Measurements from ENCODE around the gene CCRL2.
"Not testable (repeated sequence)": the region's sequence is repeated elsewhere in the genome, so short reads cannot be mapped to it uniquely, and the experiment has no call there.

The CCRL2 gene

GRCh38 chr3:46429250-46429649, 22.2 kb downstream of the CCRL2 start:
- no peaks in the 10 kb centered on the region for H3K4me1 ChIP-seq (ENCODE audit: control insufficient read depth in 2 of 2, insufficient read depth in 1 of 2, low read depth in 1 of 2, low read length in 2 of 2)
- no peak overlapping the region for H3K4ac ChIP-seq (ENCODE audit: low read length)
- no peak overlapping the region for H2AK5ac ChIP-seq (ENCODE audit: low read depth, low read length)
- DNase-seq (ENCODE audit: low spot score), result no peak
- no peaks in the 10 kb centered on the region for H3K79me1 ChIP-seq (ENCODE audit: low read depth, low read length)
- H2BK15ac ChIP-seq (ENCODE audit: low read length), result no peak overlapping the region
- no peak overlapping the region for H3K27ac ChIP-seq (replicated peaks; ENCODE audit: low read length)
- no peak overlapping the region for H3K14ac ChIP-seq (ENCODE audit: low read length)
- H3K4me3 ChIP-seq (ENCODE audit: low read length in 2 of 2), result no peak overlapping the region
- H2BK5ac ChIP-seq (ENCODE audit: low read length), result no peak overlapping the region
- no peak overlapping the region for H3K23ac ChIP-seq (ENCODE audit: low read depth, low read length, poor library complexity)
- H2BK120ac ChIP-seq (ENCODE audit: low read depth, low read length), result no peak overlapping the region
- H3K18ac ChIP-seq (ENCODE audit: low read length), result no peak overlapping the region
- H3K9ac ChIP-seq (ENCODE audit: low read depth, low read length, poor library complexity), result no peak overlapping the region
- H3K9me3 ChIP-seq (replicated peaks in 1 of 2; ENCODE audit: control insufficient read depth in 2 of 2, insufficient read depth in 1 of 2, low read depth in 1 of 2, low read length in 2 of 2), result peaks cover 0 to 1% of the 10 kb centered on the region in 2 donors
- no peak overlapping the region for H4K91ac ChIP-seq (ENCODE audit: low read depth, low read length, poor library complexity)
- no peak overlapping the region for H2BK12ac ChIP-seq (ENCODE audit: low read length)
- no peaks in the 10 kb centered on the region for H3K36me3 ChIP-seq (replicated peaks in 1 of 2; ENCODE audit: control insufficient read depth in 2 of 2, insufficient read depth in 2 of 2, low read length in 2 of 2)
- H3K4me2 ChIP-seq (ENCODE audit: insufficient read depth, low read length, poor library complexity, severe bottlenecking), result no peak overlapping the region
- no peak overlapping the region for H4K8ac ChIP-seq (ENCODE audit: low read depth, low read length)
- H3K27me3 ChIP-seq (ENCODE audit: control insufficient read depth in 3 of 3, insufficient read depth in 3 of 3, low read depth in 1 of 3, low read length in 3 of 3), result no peaks in the 10 kb centered on the region
- no CpG with 5 or more reads among the region's 5 CpGs for WGBS, 2 donors (ENCODE audit: extremely low coverage in 2 of 2, insufficient read length in 2 of 2, insufficient replicate concordance in 1 of 2)
- no peak overlapping the region for H2AFZ ChIP-seq (ENCODE audit: low read length)

GRCh38 chr3:46429671-46430070, 22.6 kb downstream of the CCRL2 start:
- H3K18ac ChIP-seq (ENCODE audit: low read length), result no peak overlapping the region
- H3K36me3 ChIP-seq (replicated peaks in 1 of 2; ENCODE audit: control insufficient read depth in 2 of 2, insufficient read depth in 2 of 2, low read length in 2 of 2), result no peaks in the 10 kb centered on the region
- H3K4ac ChIP-seq (ENCODE audit: low read length), result no peak overlapping the region
- H3K27me3 ChIP-seq (ENCODE audit: control insufficient read depth in 3 of 3, insufficient read depth in 3 of 3, low read depth in 1 of 3, low read length in 3 of 3), result no peaks in the 10 kb centered on the region
- H3K9me3 ChIP-seq (replicated peaks in 1 of 2; ENCODE audit: control insufficient read depth in 2 of 2, insufficient read depth in 1 of 2, low read depth in 1 of 2, low read length in 2 of 2), result peaks cover 0 to 1% of the 10 kb centered on the region in 2 donors
- whole genome bisulfite sequencing, 2 donors (ENCODE audit: extremely low coverage in 2 of 2, insufficient read length in 2 of 2, insufficient replicate concordance in 1 of 2), result no CpG with 5 or more reads among the region's 5 CpGs
- no peak overlapping the region for H3K9ac ChIP-seq (ENCODE audit: low read depth, low read length, poor library complexity)
- no peak for DNase-seq (ENCODE audit: low spot score)
- H3K4me2 ChIP-seq (ENCODE audit: insufficient read depth, low read length, poor library complexity, severe bottlenecking), result no peak overlapping the region
- H4K91ac ChIP-seq (ENCODE audit: low read depth, low read length, poor library complexity), result no peak overlapping the region
- H2BK15ac ChIP-seq (ENCODE audit: low read length), result no peak overlapping the region
- no peaks in the 10 kb centered on the region for H3K79me1 ChIP-seq (ENCODE audit: low read depth, low read length)
- no peak overlapping the region for H3K14ac ChIP-seq (ENCODE audit: low read length)
- H3K4me3 ChIP-seq (ENCODE audit: low read length in 2 of 2), result no peak overlapping the region
- no peak overlapping the region for H2AFZ ChIP-seq (ENCODE audit: low read length)
- no peak overlapping the region for H4K8ac ChIP-seq (ENCODE audit: low read depth, low read length)
- no peak overlapping the region for H3K27ac ChIP-seq (replicated peaks; ENCODE audit: low read length)
- H2BK12ac ChIP-seq (ENCODE audit: low read length), result no peak overlapping the region
- H2BK120ac ChIP-seq (ENCODE audit: low read depth, low read length), result no peak overlapping the region
- no peak overlapping the region for H3K23ac ChIP-seq (ENCODE audit: low read depth, low read length, poor library complexity)
- H3K4me1 ChIP-seq (ENCODE audit: control insufficient read depth in 2 of 2, insufficient read depth in 1 of 2, low read depth in 1 of 2, low read length in 2 of 2), result no peaks in the 10 kb centered on the region
- H2BK5ac ChIP-seq (ENCODE audit: low read length), result no peak overlapping the region
- no peak overlapping the region for H2AK5ac ChIP-seq (ENCODE audit: low read depth, low read length)

GRCh38 chr3:46430879-46431278, 23.8 kb downstream of the CCRL2 start:
- not testable (repeated sequence) for H4K8ac ChIP-seq (ENCODE audit: low read depth, low read length); H3K4me3 ChIP-seq (ENCODE audit: low read length in 2 of 2); H2BK120ac ChIP-seq (ENCODE audit: low read depth, low read length); H3K4ac ChIP-seq (ENCODE audit: low read length); H3K27me3 ChIP-seq (ENCODE audit: control insufficient read depth in 3 of 3, insufficient read depth in 3 of 3, low read depth in 1 of 3, low read length in 3 of 3); DNase-seq (ENCODE audit: low spot score); H3K23ac ChIP-seq (ENCODE audit: low read depth, low read length, poor library complexity); H2BK15ac ChIP-seq (ENCODE audit: low read length); H2AFZ ChIP-seq (ENCODE audit: low read length); H4K91ac ChIP-seq (ENCODE audit: low read depth, low read length, poor library complexity); H2BK5ac ChIP-seq (ENCODE audit: low read length); H3K79me1 ChIP-seq (ENCODE audit: low read depth, low read length); H3K4me2 ChIP-seq (ENCODE audit: insufficient read depth, low read length, poor library complexity, severe bottlenecking); H3K4me1 ChIP-seq (ENCODE audit: control insufficient read depth in 2 of 2, insufficient read depth in 1 of 2, low read depth in 1 of 2, low read length in 2 of 2); H3K18ac ChIP-seq (ENCODE audit: low read length); H3K9ac ChIP-seq (ENCODE audit: low read depth, low read length, poor library complexity); H3K27ac ChIP-seq (replicated peaks; ENCODE audit: low read length); H3K36me3 ChIP-seq (replicated peaks in 1 of 2; ENCODE audit: control insufficient read depth in 2 of 2, insufficient read depth in 2 of 2, low read length in 2 of 2); H3K9me3 ChIP-seq (replicated peaks in 1 of 2; ENCODE audit: control insufficient read depth in 2 of 2, insufficient read depth in 1 of 2, low read depth in 1 of 2, low read length in 2 of 2); H3K14ac ChIP-seq (ENCODE audit: low read length); H2BK12ac ChIP-seq (ENCODE audit: low read length); H2AK5ac ChIP-seq (ENCODE audit: low read depth, low read length)
- WGBS, 2 donors (ENCODE audit: extremely low coverage in 2 of 2, insufficient read length in 2 of 2, insufficient replicate concordance in 1 of 2), result no CpG with 5 or more reads among the region's 1 CpG

GRCh38 chr3:46431905-46432304, 24.8 kb downstream of the CCRL2 start:
- H2BK12ac ChIP-seq (ENCODE audit: low read length); H2AFZ ChIP-seq (ENCODE audit: low read length); H3K4me2 ChIP-seq (ENCODE audit: insufficient read depth, low read length, poor library complexity, severe bottlenecking); H3K36me3 ChIP-seq (replicated peaks in 1 of 2; ENCODE audit: control insufficient read depth in 2 of 2, insufficient read depth in 2 of 2, low read length in 2 of 2); H3K23ac ChIP-seq (ENCODE audit: low read depth, low read length, poor library complexity); H3K27me3 ChIP-seq (ENCODE audit: control insufficient read depth in 3 of 3, insufficient read depth in 3 of 3, low read depth in 1 of 3, low read length in 3 of 3); H2BK15ac ChIP-seq (ENCODE audit: low read length); H4K8ac ChIP-seq (ENCODE audit: low read depth, low read length); H2BK5ac ChIP-seq (ENCODE audit: low read length); H2AK5ac ChIP-seq (ENCODE audit: low read depth, low read length); H3K9me3 ChIP-seq (replicated peaks in 1 of 2; ENCODE audit: control insufficient read depth in 2 of 2, insufficient read depth in 1 of 2, low read depth in 1 of 2, low read length in 2 of 2); H3K18ac ChIP-seq (ENCODE audit: low read length); H3K4me1 ChIP-seq (ENCODE audit: control insufficient read depth in 2 of 2, insufficient read depth in 1 of 2, low read depth in 1 of 2, low read length in 2 of 2); H4K91ac ChIP-seq (ENCODE audit: low read depth, low read length, poor library complexity); H3K79me1 ChIP-seq (ENCODE audit: low read depth, low read length); H2BK120ac ChIP-seq (ENCODE audit: low read depth, low read length); H3K27ac ChIP-seq (replicated peaks; ENCODE audit: low read length); H3K4me3 ChIP-seq (ENCODE audit: low read length in 2 of 2); H3K9ac ChIP-seq (ENCODE audit: low read depth, low read length, poor library complexity); H3K4ac ChIP-seq (ENCODE audit: low read length); H3K14ac ChIP-seq (ENCODE audit: low read length); DNase-seq (ENCODE audit: low spot score): not testable (repeated sequence)
- no CpG with 5 or more reads among the region's 5 CpGs for WGBS, 2 donors (ENCODE audit: extremely low coverage in 2 of 2, insufficient read length in 2 of 2, insufficient replicate concordance in 1 of 2)
